Measurements from ENCODE around the gene SPRYD3.
"Not testable (repeated sequence)": the region's sequence is repeated elsewhere in the genome, so short reads cannot be mapped to it uniquely, and the experiment has no call there.

SPRYD3 gene

GRCh38 chr12:53115891-53116648 lies 36.9 kb upstream of the SPRYD3 start:
- ATAC-seq: no peak
- no peak for TF ChIP-seq ZFP30 (CRISPR knock-in tag; IDR thresholded peaks at IDR 0.05)
- no peak for TF ChIP-seq ZNF70 (CRISPR knock-in tag; IDR thresholded peaks at IDR 0.05)
- no peak for TF ChIP-seq TOX (CRISPR knock-in tag; IDR thresholded peaks at IDR 0.05; ENCODE audit: borderline replicate concordance)
- TF ChIP-seq SNAI2 (CRISPR knock-in tag; IDR thresholded peaks at IDR 0.05): no peak

DNA sequence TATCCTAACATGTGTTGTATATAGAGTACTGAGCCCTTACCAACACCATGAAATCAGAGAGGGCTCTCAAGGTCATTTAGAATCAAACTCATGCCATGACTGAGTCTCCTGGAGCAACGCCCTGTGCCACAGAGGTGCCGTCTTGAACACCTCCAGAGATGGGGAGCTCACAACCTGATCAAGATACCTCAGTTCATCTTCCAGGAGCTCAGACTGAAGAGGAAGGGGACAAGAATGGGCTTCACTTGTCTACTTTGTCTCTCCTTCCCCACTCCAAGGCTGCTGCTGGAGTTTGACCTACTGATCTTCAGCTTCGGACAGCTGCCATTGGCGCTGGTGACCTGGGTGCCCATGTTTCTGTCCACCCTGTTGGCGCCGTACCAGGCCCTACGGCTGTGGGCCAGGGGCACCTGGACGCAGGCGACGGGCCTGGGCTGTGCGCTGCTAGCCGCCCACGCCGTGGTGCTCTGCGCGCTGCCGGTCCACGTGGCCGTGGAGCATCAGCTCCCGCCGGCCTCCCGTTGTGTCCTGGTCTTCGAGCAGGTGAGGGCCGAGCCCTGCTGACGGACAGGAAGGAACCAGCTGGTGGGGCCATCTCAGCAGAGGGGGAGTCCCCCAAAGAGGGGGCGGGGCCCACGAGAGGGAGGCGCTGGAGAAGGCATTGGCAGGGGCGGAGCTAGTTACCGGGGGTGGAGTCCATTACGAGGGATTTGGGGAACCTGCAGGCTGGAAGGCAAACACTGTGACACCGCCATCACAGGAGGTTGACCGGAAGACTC lies 36.1 kb upstream of the SPRYD3 start:
- no peak for ATAC-seq
- TF ChIP-seq, protein P1, sequence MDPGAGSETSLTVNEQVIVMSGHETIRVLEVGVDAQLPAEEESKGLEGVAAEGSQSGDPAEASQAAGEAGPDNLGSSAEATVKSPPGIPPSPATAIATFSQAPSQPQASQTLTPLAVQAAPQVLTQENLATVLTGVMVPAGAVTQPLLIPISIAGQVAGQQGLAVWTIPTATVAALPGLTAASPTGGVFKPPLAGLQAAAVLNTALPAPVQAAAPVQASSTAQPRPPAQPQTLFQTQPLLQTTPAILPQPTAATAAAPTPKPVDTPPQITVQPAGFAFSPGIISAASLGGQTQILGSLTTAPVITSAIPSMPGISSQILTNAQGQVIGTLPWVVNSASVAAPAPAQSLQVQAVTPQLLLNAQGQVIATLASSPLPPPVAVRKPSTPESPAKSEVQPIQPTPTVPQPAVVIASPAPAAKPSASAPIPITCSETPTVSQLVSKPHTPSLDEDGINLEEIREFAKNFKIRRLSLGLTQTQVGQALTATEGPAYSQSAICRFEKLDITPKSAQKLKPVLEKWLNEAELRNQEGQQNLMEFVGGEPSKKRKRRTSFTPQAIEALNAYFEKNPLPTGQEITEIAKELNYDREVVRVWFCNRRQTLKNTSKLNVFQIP (CRISPR knock-in tag; IDR thresholded peaks at IDR 0.05; ENCODE audit: borderline replicate concordance, low read depth): no peak
- TF ChIP-seq RARB (CRISPR knock-in tag; IDR thresholded peaks at IDR 0.05): no peak

DNA sequence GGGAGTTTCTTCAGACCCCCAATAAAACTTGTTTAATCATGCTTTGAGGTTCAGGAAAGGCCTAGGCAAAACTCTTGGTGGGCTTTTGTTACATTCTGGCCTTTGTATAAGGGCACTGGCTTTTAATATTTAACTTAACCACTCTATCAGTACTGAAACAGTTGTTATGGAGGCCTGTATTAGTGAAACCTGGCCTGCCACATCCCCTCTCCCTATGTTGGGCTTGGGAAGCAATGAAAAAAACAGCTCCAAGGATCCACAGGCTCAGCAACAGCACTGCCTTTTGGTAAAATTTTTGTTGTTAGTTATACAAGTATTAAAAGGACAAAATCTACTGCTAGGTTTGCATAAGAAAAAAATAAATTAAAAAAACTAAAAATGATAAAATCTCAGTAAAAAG lies 34.8 kb upstream of the SPRYD3 start:
- ATAC-seq: no peak
- no peak for TF ChIP-seq BACH2 (CRISPR knock-in tag; IDR thresholded peaks at IDR 0.05; ENCODE audit: borderline replicate concordance)

- TF ChIP-seq RARB (CRISPR knock-in tag; IDR thresholded peaks at IDR 0.05) (no peak), ARNTL (CRISPR knock-in tag; IDR thresholded peaks at IDR 0.05; ENCODE audit: borderline replicate concordance, low read depth) (no peak), ZFP3 (CRISPR knock-in tag; IDR thresholded peaks at IDR 0.05) (no peak), TCF4 (CRISPR knock-in tag; IDR thresholded peaks at IDR 0.05; ENCODE audit: borderline replicate concordance) (no peak), SNAI2 (CRISPR knock-in tag; IDR thresholded peaks at IDR 0.05) (no peak)
- ATAC-seq: no peak
Observed at GRCh38 chr12:53113136-53113705, 34.0 kb upstream of the SPRYD3 start.

- not testable (repeated sequence) for ATAC-seq
Observed at GRCh38 chr12:53112431-53112830, 33.2 kb upstream of the SPRYD3 start.

- TF ChIP-seq PPARA (CRISPR knock-in tag; IDR thresholded peaks at IDR 0.05; ENCODE audit: borderline replicate concordance) (no peak), ZNF8 (CRISPR knock-in tag; IDR thresholded peaks at IDR 0.05) (no peak), ZNF70 (CRISPR knock-in tag; IDR thresholded peaks at IDR 0.05) (no peak), RARB (CRISPR knock-in tag; IDR thresholded peaks at IDR 0.05) (no peak), CSDC2 (CRISPR knock-in tag; IDR thresholded peaks at IDR 0.05) (no peak), TSHZ2 (CRISPR knock-in tag; IDR thresholded peaks at IDR 0.05) (no peak), ZNF565 (CRISPR knock-in tag; conservative IDR thresholded peaks at IDR 0.05; ENCODE audit: low read depth) (no peak), ZFP3 (CRISPR knock-in tag; IDR thresholded peaks at IDR 0.05) (no peak), SNAI2 (CRISPR knock-in tag; IDR thresholded peaks at IDR 0.05) (no peak), ARNTL (CRISPR knock-in tag; IDR thresholded peaks at IDR 0.05; ENCODE audit: borderline replicate concordance, low read depth) (no peak), GLIS3 (CRISPR knock-in tag; IDR thresholded peaks at IDR 0.05) (no peak), ZC3H10 (CRISPR knock-in tag; IDR thresholded peaks at IDR 0.05) (no peak)
- TF ChIP-seq, protein P2, sequence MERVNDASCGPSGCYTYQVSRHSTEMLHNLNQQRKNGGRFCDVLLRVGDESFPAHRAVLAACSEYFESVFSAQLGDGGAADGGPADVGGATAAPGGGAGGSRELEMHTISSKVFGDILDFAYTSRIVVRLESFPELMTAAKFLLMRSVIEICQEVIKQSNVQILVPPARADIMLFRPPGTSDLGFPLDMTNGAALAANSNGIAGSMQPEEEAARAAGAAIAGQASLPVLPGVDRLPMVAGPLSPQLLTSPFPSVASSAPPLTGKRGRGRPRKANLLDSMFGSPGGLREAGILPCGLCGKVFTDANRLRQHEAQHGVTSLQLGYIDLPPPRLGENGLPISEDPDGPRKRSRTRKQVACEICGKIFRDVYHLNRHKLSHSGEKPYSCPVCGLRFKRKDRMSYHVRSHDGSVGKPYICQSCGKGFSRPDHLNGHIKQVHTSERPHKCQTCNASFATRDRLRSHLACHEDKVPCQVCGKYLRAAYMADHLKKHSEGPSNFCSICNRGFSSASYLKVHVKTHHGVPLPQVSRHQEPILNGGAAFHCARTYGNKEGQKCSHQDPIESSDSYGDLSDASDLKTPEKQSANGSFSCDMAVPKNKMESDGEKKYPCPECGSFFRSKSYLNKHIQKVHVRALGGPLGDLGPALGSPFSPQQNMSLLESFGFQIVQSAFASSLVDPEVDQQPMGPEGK (CRISPR knock-in tag; IDR thresholded peaks at IDR 0.05; ENCODE audit: borderline replicate concordance): no peak
- TF ChIP-seq, protein P3, sequence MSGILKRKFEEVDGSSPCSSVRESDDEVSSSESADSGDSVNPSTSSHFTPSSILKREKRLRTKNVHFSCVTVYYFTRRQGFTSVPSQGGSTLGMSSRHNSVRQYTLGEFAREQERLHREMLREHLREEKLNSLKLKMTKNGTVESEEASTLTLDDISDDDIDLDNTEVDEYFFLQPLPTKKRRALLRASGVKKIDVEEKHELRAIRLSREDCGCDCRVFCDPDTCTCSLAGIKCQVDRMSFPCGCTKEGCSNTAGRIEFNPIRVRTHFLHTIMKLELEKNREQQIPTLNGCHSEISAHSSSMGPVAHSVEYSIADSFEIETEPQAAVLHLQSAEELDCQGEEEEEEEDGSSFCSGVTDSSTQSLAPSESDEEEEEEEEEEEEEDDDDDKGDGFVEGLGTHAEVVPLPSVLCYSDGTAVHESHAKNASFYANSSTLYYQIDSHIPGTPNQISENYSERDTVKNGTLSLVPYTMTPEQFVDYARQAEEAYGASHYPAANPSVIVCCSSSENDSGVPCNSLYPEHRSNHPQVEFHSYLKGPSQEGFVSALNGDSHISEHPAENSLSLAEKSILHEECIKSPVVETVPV (CRISPR knock-in tag; IDR thresholded peaks at IDR 0.05): no peak
- TF ChIP-seq, protein P1 (CRISPR knock-in tag; IDR thresholded peaks at IDR 0.05; ENCODE audit: borderline replicate concordance, low read depth): no peak
- TF ChIP-seq, protein P4, sequence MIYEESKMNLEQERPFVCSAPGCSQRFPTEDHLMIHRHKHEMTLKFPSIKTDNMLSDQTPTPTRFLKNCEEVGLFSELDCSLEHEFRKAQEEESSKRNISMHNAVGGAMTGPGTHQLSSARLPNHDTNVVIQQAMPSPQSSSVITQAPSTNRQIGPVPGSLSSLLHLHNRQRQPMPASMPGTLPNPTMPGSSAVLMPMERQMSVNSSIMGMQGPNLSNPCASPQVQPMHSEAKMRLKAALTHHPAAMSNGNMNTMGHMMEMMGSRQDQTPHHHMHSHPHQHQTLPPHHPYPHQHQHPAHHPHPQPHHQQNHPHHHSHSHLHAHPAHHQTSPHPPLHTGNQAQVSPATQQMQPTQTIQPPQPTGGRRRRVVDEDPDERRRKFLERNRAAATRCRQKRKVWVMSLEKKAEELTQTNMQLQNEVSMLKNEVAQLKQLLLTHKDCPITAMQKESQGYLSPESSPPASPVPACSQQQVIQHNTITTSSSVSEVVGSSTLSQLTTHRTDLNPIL (CRISPR knock-in tag; IDR thresholded peaks at IDR 0.05; ENCODE audit: low read depth): no peak
- ATAC-seq: no peak
Observed at GRCh38 chr12:53107122-53107521, 27.9 kb upstream of the SPRYD3 start.

Data from SK-N-SH treated with all-trans-retinoic acid at 6 μM for 48 hours (cell line).